HEK293T (cell line): ENCODE results near the gene NR5A1.

Experiments used
- ARNT ChIP-seq: fragments of 450-650 bp; IDR thresholded peaks from 2 replicates; pipeline ENCODE4 v1.6.1; 2017; ENCODE audit warnings: mild to moderate bottlenecking
- BHLHE40 ChIP-seq: fragments of 450-650 bp; IDR thresholded peaks from 2 replicates; pipeline ENCODE4 v1.6.1; 2016; ENCODE audit warnings: mild to moderate bottlenecking, moderate library complexity, borderline replicate concordance
- CTBP1 ChIP-seq: fragments of 450-650 bp; IDR thresholded peaks from 2 replicates; pipeline ENCODE4 v1.6.1; 2016; ENCODE audit warnings: borderline replicate concordance
- FOXA1 ChIP-seq: fragments of 450-650 bp; IDR thresholded peaks from 2 replicates; pipeline ENCODE4 v1.6.1; 2016; ENCODE audit warnings: mild to moderate bottlenecking
- FOXK2 ChIP-seq: fragments of 450-650 bp; IDR thresholded peaks from 2 replicates; pipeline ENCODE4 v1.6.1; 2016; ENCODE audit warnings: mild to moderate bottlenecking
- FOXM1 ChIP-seq: fragments of 450-650 bp; IDR thresholded peaks from 2 replicates; pipeline ENCODE4 v1.6.1; 2017; ENCODE audit warnings: mild to moderate bottlenecking, borderline replicate concordance
- HDGF ChIP-seq: fragments of 450-650 bp; IDR thresholded peaks from 2 replicates; pipeline ENCODE4 v1.6.1; 2017; ENCODE audit warnings: antibody characterized with exemption, borderline replicate concordance
- L3MBTL2 ChIP-seq: fragments of 450-650 bp; conservative IDR thresholded peaks from 2 replicates; pipeline ENCODE4 v1.6.1; 2016; ENCODE audit warnings: mild to moderate bottlenecking
- PKNOX1 ChIP-seq: fragments of 450-650 bp; IDR thresholded peaks from 2 replicates; pipeline ENCODE4 v1.6.1; 2016
- SP1 ChIP-seq: fragments of 450-650 bp; IDR thresholded peaks from 2 replicates; pipeline ENCODE4 v1.6.1; 2017
- TARDBP ChIP-seq: fragments of 450-650 bp; IDR thresholded peaks from 2 replicates; pipeline ENCODE4 v1.6.1; 2016
- ZNF384 ChIP-seq: fragments of 450-650 bp; IDR thresholded peaks from 2 replicates; pipeline ENCODE4 v1.6.1; 2016

GRCh38 chr9:124483481-124483880 lies 23.7 kb downstream of the NR5A1 start:
- TF ChIP-seq SP1 (no peak), FOXM1 (no peak), HDGF (no peak), PKNOX1 (no peak), ARNT (no peak), BHLHE40 (no peak), FOXA1 (no peak), TARDBP (no peak), ZNF384 (no peak), L3MBTL2 (no peak), CTBP1 (no peak), FOXK2 (no peak)
